Neural progenitor cell (in vitro differentiated cells): ENCODE data around the gene RMP24.

Experiments used
- EZH2phosphoT487 ChIP-seq: fragments of 200-600 bp; sonication (generic); IDR thresholded peaks from 2 replicates; pipeline ENCODE4 v1.6.1; 2017; ENCODE audit warnings: antibody characterized with exemption
- TF ChIP-seq, protein P1 (sequence below): fragments of 200-600 bp; sonication (generic); IDR thresholded peaks from 2 replicates; pipeline ENCODE4 v1.5.1; 2017; ENCODE audit warnings: antibody characterized with exemption, mild to moderate bottlenecking

DNA sequence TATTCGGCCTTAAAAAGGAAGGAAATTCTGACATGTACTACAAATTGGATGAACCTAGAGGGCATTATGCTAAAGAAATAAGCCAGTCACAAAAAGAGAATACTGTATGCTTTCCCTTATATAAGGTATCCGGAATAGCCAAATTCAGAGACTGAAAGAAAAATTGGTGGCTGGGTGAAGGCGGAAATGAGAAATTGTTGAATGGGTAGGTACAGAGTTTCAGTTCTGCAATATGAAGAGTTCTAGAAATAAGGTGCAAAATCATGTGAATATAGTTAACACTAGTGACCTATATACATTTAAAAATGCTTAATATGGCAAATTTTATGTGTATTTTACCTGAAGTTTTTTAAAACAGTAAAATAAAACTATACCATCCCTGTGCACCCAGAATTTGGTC, 43.1 kb downstream of the RMP24 start:
- TF ChIP-seq, protein P1, sequence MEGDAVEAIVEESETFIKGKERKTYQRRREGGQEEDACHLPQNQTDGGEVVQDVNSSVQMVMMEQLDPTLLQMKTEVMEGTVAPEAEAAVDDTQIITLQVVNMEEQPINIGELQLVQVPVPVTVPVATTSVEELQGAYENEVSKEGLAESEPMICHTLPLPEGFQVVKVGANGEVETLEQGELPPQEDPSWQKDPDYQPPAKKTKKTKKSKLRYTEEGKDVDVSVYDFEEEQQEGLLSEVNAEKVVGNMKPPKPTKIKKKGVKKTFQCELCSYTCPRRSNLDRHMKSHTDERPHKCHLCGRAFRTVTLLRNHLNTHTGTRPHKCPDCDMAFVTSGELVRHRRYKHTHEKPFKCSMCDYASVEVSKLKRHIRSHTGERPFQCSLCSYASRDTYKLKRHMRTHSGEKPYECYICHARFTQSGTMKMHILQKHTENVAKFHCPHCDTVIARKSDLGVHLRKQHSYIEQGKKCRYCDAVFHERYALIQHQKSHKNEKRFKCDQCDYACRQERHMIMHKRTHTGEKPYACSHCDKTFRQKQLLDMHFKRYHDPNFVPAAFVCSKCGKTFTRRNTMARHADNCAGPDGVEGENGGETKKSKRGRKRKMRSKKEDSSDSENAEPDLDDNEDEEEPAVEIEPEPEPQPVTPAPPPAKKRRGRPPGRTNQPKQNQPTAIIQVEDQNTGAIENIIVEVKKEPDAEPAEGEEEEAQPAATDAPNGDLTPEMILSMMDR: no peak
- no peak for TF ChIP-seq EZH2phosphoT487
